ENCODE results near the gene TNRC6C. TPM values are rescaled to one million over a fixed set of nuclear protein-coding genes. Genes with fewer than 3 reads are reported as not detected.

TNRC6C gene
- total and polyA plus RNA-seq, 9 of the 15 experiments (the other 6 are each of a cell fraction or from before 2014, with no cell fraction given), result 0.20 to 4.9 (median 2.3) TPM

- peak; percentile 100 for TF ChIP-seq CBX1 (IDR thresholded peaks at IDR 0.05; ENCODE audit: low read depth)
- TF ChIP-seq HINFP (tag; conservative IDR thresholded peaks at IDR 0.05; ENCODE audit: low read depth), result no peak
- TF ChIP-seq CBFA2T2 (conservative IDR thresholded peaks at IDR 0.05), result no peak
- peak; percentile 51 for TF ChIP-seq CREM (IDR thresholded peaks at IDR 0.05; ENCODE audit: low read depth)
- TF ChIP-seq REST (IDR thresholded peaks at IDR 0.05; ENCODE audit: borderline replicate concordance), result peak; percentile 53; the same call in 1 of the 2 replicates
- no peak for TF ChIP-seq REST (CRISPR knock-in tag; IDR thresholded peaks at IDR 0.05; ENCODE audit: low read depth)
- peak; percentile 25 for TF ChIP-seq TBP (optimal IDR thresholded peaks at IDR 0.05; ENCODE audit: low read depth, low read length)
- peak; percentile 94 for TF ChIP-seq XRCC5 (IDR thresholded peaks at IDR 0.05; ENCODE audit: low read depth, low read length)
- no peak for TF ChIP-seq SRSF1 (IDR thresholded peaks at IDR 0.05; ENCODE audit: low read depth, low read length)
- peak; percentile 63; the same call in 1 of the 2 replicates for TF ChIP-seq THAP12 (CRISPR knock-in tag; IDR thresholded peaks at IDR 0.05)
- TF ChIP-seq ZNF12 (CRISPR knock-in tag; IDR thresholded peaks at IDR 0.05), result peak; percentile 79; the same call in 1 of the 2 replicates
- TF ChIP-seq LEF1 (IDR thresholded peaks at IDR 0.05), result 0 out of 2 replicates have a peak, but pooled peaks have one; percentile 19
These were observed 179.1 kb downstream of the TNRC6C start (continued) for GRCh38 chr17:78137392-78138203.
